ENCODE measurements around the gene MAST4. TPM values are rescaled to one million over a fixed set of nuclear protein-coding genes. Genes with fewer than 3 reads are reported as not detected.

MAST4 gene
- total RNA-seq, 1 donor from 2014 or later = 22.3 TPM

- H3K9me3 ChIP-seq (ENCODE audit: insufficient read depth, low read depth, low read length) = no peaks in the 10 kb centered on the region
- no peak overlapping the region for H3K4me3 ChIP-seq (ENCODE audit: insufficient read depth, low read depth, low read length)
Observed at GRCh38 chr5:66738136-66738535, 141.9 kb downstream of the MAST4 start.

DNA sequence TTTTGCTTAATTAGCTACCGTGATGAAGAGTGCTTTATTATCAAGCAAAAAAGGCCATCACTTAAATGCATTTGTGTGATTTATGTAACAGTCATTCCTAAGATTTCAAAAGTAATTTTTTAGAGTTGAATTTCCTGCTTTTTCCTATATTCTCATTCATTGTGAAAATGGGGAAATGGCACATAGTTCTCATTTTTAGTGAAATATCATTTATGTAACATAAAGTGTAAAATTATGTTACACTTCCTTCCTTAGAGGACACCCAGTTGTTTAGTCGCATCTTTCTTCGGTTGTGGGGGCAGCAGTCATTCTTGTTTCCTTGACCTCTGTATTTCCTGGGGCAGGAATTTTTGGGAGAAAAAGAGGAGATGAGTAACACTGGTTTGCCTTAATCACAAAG, 142.8 kb downstream of the MAST4 start:
- Histone ChIP-seq H3K4me1 (ENCODE audit: insufficient read depth, low read length) (peaks cover 4% of the 10 kb centered on the region), H3K9me3 (ENCODE audit: insufficient read depth, low read depth, low read length) (no peaks in the 10 kb centered on the region)
- no peak for FAIRE-seq

More at GRCh38 chr5:66738136-66738535, 141.9 kb downstream of the MAST4 start:
- Histone ChIP-seq H3K36me3 (ENCODE audit: insufficient read depth, low read length) (no peaks in the 10 kb centered on the region), H3K4me2 (ENCODE audit: low read length) (no peak overlapping the region), H2AFZ (ENCODE audit: low read depth, low read length) (no peak overlapping the region), H3K27ac (ENCODE audit: low read depth, low read length) (no peak overlapping the region), H3K79me2 (ENCODE audit: insufficient read depth, low read length) (no peaks in the 10 kb centered on the region), H4K20me1 (ENCODE audit: insufficient read depth, low read length) (no peaks in the 10 kb centered on the region), H3K9ac (ENCODE audit: low read length) (no peak overlapping the region), H3K4me1 (ENCODE audit: insufficient read depth, low read length) (no peaks in the 10 kb centered on the region), H3K27me3 (ENCODE audit: insufficient read depth, low read length) (no peaks in the 10 kb centered on the region)
- Mint-ChIP-seq H3K27ac (ENCODE audit: unreplicated experiment) (no peak overlapping the region), H3K4me3 (ENCODE audit: unreplicated experiment) (no peak overlapping the region), H3K4me1 (ENCODE audit: low read depth, unreplicated experiment) (peaks cover 9% of the 10 kb centered on the region), H3K27me3 (ENCODE audit: low read depth, unreplicated experiment) (peaks cover 2% of the 10 kb centered on the region), H3K36me3 (ENCODE audit: low read depth, unreplicated experiment) (no peaks in the 10 kb centered on the region), H3K9me3 (ENCODE audit: unreplicated experiment) (no peaks in the 10 kb centered on the region)
- no peak for TF ChIP-seq EZH2 (IDR thresholded peaks at IDR 0.05; ENCODE audit: insufficient read depth, low read length)
- TF ChIP-seq, protein P1, sequence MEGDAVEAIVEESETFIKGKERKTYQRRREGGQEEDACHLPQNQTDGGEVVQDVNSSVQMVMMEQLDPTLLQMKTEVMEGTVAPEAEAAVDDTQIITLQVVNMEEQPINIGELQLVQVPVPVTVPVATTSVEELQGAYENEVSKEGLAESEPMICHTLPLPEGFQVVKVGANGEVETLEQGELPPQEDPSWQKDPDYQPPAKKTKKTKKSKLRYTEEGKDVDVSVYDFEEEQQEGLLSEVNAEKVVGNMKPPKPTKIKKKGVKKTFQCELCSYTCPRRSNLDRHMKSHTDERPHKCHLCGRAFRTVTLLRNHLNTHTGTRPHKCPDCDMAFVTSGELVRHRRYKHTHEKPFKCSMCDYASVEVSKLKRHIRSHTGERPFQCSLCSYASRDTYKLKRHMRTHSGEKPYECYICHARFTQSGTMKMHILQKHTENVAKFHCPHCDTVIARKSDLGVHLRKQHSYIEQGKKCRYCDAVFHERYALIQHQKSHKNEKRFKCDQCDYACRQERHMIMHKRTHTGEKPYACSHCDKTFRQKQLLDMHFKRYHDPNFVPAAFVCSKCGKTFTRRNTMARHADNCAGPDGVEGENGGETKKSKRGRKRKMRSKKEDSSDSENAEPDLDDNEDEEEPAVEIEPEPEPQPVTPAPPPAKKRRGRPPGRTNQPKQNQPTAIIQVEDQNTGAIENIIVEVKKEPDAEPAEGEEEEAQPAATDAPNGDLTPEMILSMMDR (IDR thresholded peaks at IDR 0.05; ENCODE audit: insufficient read depth, low read depth, low read length) = no peak
- FAIRE-seq (no peak), DNase-seq (ENCODE audit: low read depth) (no peak)

GRCh38 chr5:66739951-66740350, 143.8 kb downstream of the MAST4 start:
- H3K27me3 ChIP-seq (ENCODE audit: insufficient read depth, low read length) = no peaks in the 10 kb centered on the region
- H3K36me3 ChIP-seq (ENCODE audit: insufficient read depth, low read length) = no peaks in the 10 kb centered on the region
- TF ChIP-seq, protein P1 (IDR thresholded peaks at IDR 0.05; ENCODE audit: insufficient read depth, low read depth, low read length) = no peak
- no peak for TF ChIP-seq EZH2 (IDR thresholded peaks at IDR 0.05; ENCODE audit: insufficient read depth, low read length)
- Mint-ChIP-seq H3K9me3 (ENCODE audit: unreplicated experiment) (peaks cover 6% of the 10 kb centered on the region), H3K27me3 (ENCODE audit: low read depth, unreplicated experiment) (peaks cover 2% of the 10 kb centered on the region), H3K36me3 (ENCODE audit: low read depth, unreplicated experiment) (peaks cover 2% of the 10 kb centered on the region), H3K4me1 (ENCODE audit: low read depth, unreplicated experiment) (peaks cover 18% of the 10 kb centered on the region), H3K27ac (ENCODE audit: unreplicated experiment) (no peak overlapping the region), H3K4me3 (ENCODE audit: unreplicated experiment) (no peak overlapping the region)
- H3K4me3 ChIP-seq (ENCODE audit: insufficient read depth, low read depth, low read length) = no peak overlapping the region
- no peak overlapping the region for H2AFZ ChIP-seq (ENCODE audit: low read depth, low read length)
- no peak overlapping the region for H3K9ac ChIP-seq (ENCODE audit: low read length)
- no peak for FAIRE-seq
- no peak for DNase-seq (ENCODE audit: low read depth)
- no peak overlapping the region for H3K4me2 ChIP-seq (ENCODE audit: low read length)
- no peaks in the 10 kb centered on the region for H3K79me2 ChIP-seq (ENCODE audit: insufficient read depth, low read length)
- H3K9me3 ChIP-seq (ENCODE audit: insufficient read depth, low read depth, low read length) = no peaks in the 10 kb centered on the region
- no peaks in the 10 kb centered on the region for H4K20me1 ChIP-seq (ENCODE audit: insufficient read depth, low read length)
- no peak overlapping the region for H3K27ac ChIP-seq (ENCODE audit: low read depth, low read length)
- H3K4me1 ChIP-seq (ENCODE audit: insufficient read depth, low read length) = peaks cover 4% of the 10 kb centered on the region

More for the DNA sequence above, 142.8 kb downstream of the MAST4 start:
- H4K20me1 ChIP-seq (ENCODE audit: insufficient read depth, low read length) = no peaks in the 10 kb centered on the region
- Mint-ChIP-seq H3K4me1 (ENCODE audit: low read depth, unreplicated experiment) (peaks cover 12% of the 10 kb centered on the region), H3K4me3 (ENCODE audit: unreplicated experiment) (no peak overlapping the region), H3K9me3 (ENCODE audit: unreplicated experiment) (no peaks in the 10 kb centered on the region), H3K27ac (ENCODE audit: unreplicated experiment) (no peak overlapping the region), H3K36me3 (ENCODE audit: low read depth, unreplicated experiment) (peaks cover 2% of the 10 kb centered on the region), H3K27me3 (ENCODE audit: low read depth, unreplicated experiment) (peaks cover 2% of the 10 kb centered on the region)
- TF ChIP-seq EZH2 (IDR thresholded peaks at IDR 0.05; ENCODE audit: insufficient read depth, low read length) = no peak
- TF ChIP-seq, protein P1 (IDR thresholded peaks at IDR 0.05; ENCODE audit: insufficient read depth, low read depth, low read length) = no peak
- no peak overlapping the region for H3K4me3 ChIP-seq (ENCODE audit: insufficient read depth, low read depth, low read length)
- H3K36me3 ChIP-seq (ENCODE audit: insufficient read depth, low read length) = no peaks in the 10 kb centered on the region
- H3K79me2 ChIP-seq (ENCODE audit: insufficient read depth, low read length) = no peaks in the 10 kb centered on the region
- no peak overlapping the region for H3K9ac ChIP-seq (ENCODE audit: low read length)
- no peak overlapping the region for H3K27ac ChIP-seq (ENCODE audit: low read depth, low read length)
- H2AFZ ChIP-seq (ENCODE audit: low read depth, low read length) = no peak overlapping the region
- H3K27me3 ChIP-seq (ENCODE audit: insufficient read depth, low read length) = no peaks in the 10 kb centered on the region
- H3K4me2 ChIP-seq (ENCODE audit: low read length) = no peak overlapping the region
- DNase-seq (ENCODE audit: low read depth) = no peak
